Measurements from ENCODE around the gene TRIL.

DNA sequence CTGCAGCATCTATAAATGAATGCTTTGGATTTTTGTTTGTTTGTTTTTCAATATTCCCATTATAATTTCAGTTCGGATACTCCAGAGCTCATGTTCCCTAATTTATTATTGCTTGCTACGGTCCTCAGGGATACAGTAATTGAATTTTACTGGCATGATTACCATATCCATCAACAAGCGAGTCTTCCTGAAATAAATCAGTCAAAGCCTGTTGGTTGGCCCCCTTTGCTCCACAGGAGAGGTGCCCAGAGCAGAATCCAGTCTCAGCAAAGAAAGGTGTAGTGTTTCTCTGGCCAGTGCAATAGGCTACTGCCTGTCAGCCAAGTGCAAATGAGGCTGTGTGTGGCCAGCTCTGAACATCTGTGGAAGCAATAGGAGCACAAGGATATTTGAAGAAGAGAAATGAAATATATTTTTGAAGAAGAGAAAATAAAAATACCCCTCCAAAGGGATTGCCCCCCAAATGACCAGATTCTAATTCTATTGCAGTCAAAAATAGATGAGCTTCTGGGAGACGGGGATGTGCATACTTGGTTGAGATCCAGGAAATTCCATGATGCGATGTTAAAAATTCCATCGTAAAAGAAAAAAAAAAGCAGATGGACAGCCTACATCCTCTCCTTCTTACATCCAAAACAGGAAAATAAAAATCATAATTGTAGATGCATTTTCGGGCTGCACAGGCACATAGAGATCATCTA, 18.1 kb downstream of the TRIL start:
- no peak for TF ChIP-seq EZH2 (IDR thresholded peaks at IDR 0.05; ENCODE audit: borderline replicate concordance)
- no peak for TF ChIP-seq CTCF (IDR thresholded peaks at IDR 0.05; ENCODE audit: poor library complexity)
- no peak for TF ChIP-seq EZH2phosphoT487 (IDR thresholded peaks at IDR 0.05; ENCODE audit: low read depth, severe bottlenecking, unreplicated experiment)

All from hepatocyte (in vitro differentiated cells).